ENCODE data around the gene MRC2.

Gene MRC2

GRCh38 chr17:62657690-62658089 is 30.2 kb downstream of the MRC2 start:
- Histone ChIP-seq H3K36me3 (ENCODE audit: insufficient read depth, low read length) (0 out of 2 replicates have a peak, but pooled peaks cover 4% of the 10 kb centered on the region), H3K27me3 (ENCODE audit: insufficient read depth, low read length, poor library complexity) (no peaks in the 10 kb centered on the region), H3K27ac (ENCODE audit: low read length) (no peak overlapping the region), H3K79me2 (ENCODE audit: insufficient read depth, low read length) (no peaks in the 10 kb centered on the region), H3K4me3 (ENCODE audit: low read depth in 1 of 2, low read length in 2 of 2) (no peak overlapping the region), H3K4me2 (ENCODE audit: insufficient read depth, low read length) (no peak overlapping the region), H3K4me1 (ENCODE audit: insufficient read depth, low read length) (peaks cover 10% of the 10 kb centered on the region), H4K20me1 (ENCODE audit: insufficient read depth, low read length) (no peaks in the 10 kb centered on the region), H3K9ac (ENCODE audit: low read depth, low read length) (no peak overlapping the region), H3K9me3 (ENCODE audit: insufficient read depth, low read length, severe bottlenecking) (peaks cover 10% of the 10 kb centered on the region), H2AFZ (ENCODE audit: low read depth, low read length) (no peak overlapping the region)
- TF ChIP-seq, protein P1, sequence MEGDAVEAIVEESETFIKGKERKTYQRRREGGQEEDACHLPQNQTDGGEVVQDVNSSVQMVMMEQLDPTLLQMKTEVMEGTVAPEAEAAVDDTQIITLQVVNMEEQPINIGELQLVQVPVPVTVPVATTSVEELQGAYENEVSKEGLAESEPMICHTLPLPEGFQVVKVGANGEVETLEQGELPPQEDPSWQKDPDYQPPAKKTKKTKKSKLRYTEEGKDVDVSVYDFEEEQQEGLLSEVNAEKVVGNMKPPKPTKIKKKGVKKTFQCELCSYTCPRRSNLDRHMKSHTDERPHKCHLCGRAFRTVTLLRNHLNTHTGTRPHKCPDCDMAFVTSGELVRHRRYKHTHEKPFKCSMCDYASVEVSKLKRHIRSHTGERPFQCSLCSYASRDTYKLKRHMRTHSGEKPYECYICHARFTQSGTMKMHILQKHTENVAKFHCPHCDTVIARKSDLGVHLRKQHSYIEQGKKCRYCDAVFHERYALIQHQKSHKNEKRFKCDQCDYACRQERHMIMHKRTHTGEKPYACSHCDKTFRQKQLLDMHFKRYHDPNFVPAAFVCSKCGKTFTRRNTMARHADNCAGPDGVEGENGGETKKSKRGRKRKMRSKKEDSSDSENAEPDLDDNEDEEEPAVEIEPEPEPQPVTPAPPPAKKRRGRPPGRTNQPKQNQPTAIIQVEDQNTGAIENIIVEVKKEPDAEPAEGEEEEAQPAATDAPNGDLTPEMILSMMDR (IDR thresholded peaks at IDR 0.05; ENCODE audit: borderline replicate concordance, extremely low read depth, low read length, poor library complexity, severe bottlenecking): no peak
- TF ChIP-seq EZH2 (IDR thresholded peaks at IDR 0.05; ENCODE audit: borderline replicate concordance, low read depth, low read length, severe bottlenecking): no peak
- DNase-seq (no peak), ATAC-seq (ENCODE audit: insufficient read depth, low read depth) (no peak)

DNA sequence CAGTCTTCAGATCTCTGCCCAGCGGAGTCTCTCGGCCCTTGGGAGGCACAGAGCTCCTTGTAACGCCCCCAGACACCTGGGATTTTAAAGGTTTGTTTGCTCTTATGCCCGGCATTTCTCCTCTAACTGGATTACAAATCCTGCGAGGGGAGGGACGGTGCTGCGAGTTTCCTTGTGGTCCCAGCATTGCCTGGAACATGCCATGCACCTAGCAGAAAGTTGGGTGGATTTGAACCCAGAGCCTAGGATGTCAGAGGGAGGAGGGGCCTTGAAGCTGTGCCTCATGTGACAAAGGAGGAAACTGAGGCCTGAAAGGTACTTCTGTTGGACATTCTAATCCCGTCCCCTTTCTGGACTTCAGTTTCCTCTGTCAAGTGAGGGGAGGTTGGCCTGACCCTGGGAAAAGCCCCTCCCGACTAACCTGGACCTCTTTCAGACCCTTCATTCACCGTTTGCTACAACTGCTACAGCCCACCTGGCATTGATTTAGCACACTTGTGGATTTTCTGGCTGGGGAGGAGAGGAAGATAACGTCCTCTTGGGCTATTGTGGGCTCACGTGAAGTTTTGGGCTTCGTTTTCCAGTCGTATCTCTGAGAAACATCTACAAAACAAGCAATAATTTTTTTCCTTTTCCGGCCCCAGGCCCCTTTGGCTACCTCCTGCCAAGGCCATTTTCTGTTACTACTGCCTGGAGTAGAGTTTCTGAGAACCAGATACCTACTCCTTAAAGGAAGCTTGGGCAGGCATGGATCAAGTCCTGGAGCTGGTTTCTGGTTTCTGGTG is 30.9 kb downstream of the MRC2 start:
- no peak overlapping the region for H3K27ac ChIP-seq (ENCODE audit: low read length)
- 0 out of 2 replicates have a peak, but pooled peaks cover 4% of the 10 kb centered on the region for H3K36me3 ChIP-seq (ENCODE audit: insufficient read depth, low read length)
- TF ChIP-seq EZH2 (IDR thresholded peaks at IDR 0.05; ENCODE audit: borderline replicate concordance, low read depth, low read length, severe bottlenecking): no peak
- TF ChIP-seq, protein P1 (IDR thresholded peaks at IDR 0.05; ENCODE audit: borderline replicate concordance, extremely low read depth, low read length, poor library complexity, severe bottlenecking): no peak
- H2AFZ ChIP-seq (ENCODE audit: low read depth, low read length): no peak overlapping the region
- DNase-seq (no peak), ATAC-seq (ENCODE audit: insufficient read depth, low read depth) (no peak)
- no peaks in the 10 kb centered on the region for H4K20me1 ChIP-seq (ENCODE audit: insufficient read depth, low read length)
- H3K27me3 ChIP-seq (ENCODE audit: insufficient read depth, low read length, poor library complexity): no peaks in the 10 kb centered on the region
- H3K4me3 ChIP-seq (ENCODE audit: low read depth in 1 of 2, low read length in 2 of 2): no peak overlapping the region
- no peak overlapping the region for H3K4me2 ChIP-seq (ENCODE audit: insufficient read depth, low read length)
- H3K79me2 ChIP-seq (ENCODE audit: insufficient read depth, low read length): no peaks in the 10 kb centered on the region
- H3K9ac ChIP-seq (ENCODE audit: low read depth, low read length): no peak overlapping the region
- peaks cover 4% of the 10 kb centered on the region for H3K4me1 ChIP-seq (ENCODE audit: insufficient read depth, low read length)
- H3K9me3 ChIP-seq (ENCODE audit: insufficient read depth, low read length, severe bottlenecking): peaks cover 10% of the 10 kb centered on the region

DNA sequence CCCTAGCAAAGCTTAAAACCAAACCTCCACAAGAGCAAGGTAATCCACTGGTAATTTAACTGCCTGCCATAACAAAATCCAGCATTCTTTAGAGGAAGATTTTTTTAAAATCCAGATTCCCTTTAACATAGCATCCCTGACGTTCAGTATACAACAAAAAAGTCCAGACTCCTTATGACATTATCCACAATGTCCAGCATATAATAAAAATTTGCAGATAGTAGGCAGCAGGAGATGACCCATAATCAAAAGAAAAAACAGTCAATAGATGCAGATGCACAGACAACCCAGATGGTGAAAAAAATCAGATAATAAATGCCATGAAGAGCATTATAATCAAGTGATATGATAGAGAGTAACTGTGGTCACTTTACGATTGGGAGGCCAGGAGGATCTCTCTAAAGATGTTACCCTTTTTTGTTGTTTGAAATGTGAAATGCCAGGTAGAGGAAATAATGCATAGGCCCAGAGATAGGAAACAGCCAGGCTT is 33.2 kb downstream of the MRC2 start:
- Histone ChIP-seq H3K9me3 (ENCODE audit: insufficient read depth, low read length, severe bottlenecking) (peaks cover 10% of the 10 kb centered on the region), H3K27me3 (ENCODE audit: insufficient read depth, low read length, poor library complexity) (no peaks in the 10 kb centered on the region), H3K4me2 (ENCODE audit: insufficient read depth, low read length) (no peak overlapping the region), H3K27ac (ENCODE audit: low read length) (no peak overlapping the region), H3K36me3 (ENCODE audit: insufficient read depth, low read length) (0 out of 2 replicates have a peak, but pooled peaks cover 4% of the 10 kb centered on the region), H4K20me1 (ENCODE audit: insufficient read depth, low read length) (no peaks in the 10 kb centered on the region), H2AFZ (ENCODE audit: low read depth, low read length) (no peak overlapping the region), H3K4me3 (ENCODE audit: low read depth in 1 of 2, low read length in 2 of 2) (no peak overlapping the region), H3K79me2 (ENCODE audit: insufficient read depth, low read length) (no peaks in the 10 kb centered on the region), H3K4me1 (ENCODE audit: insufficient read depth, low read length) (no peaks in the 10 kb centered on the region), H3K9ac (ENCODE audit: low read depth, low read length) (no peak overlapping the region)
- no peak for DNase-seq
- no peak for TF ChIP-seq EZH2 (IDR thresholded peaks at IDR 0.05; ENCODE audit: borderline replicate concordance, low read depth, low read length, severe bottlenecking)
- TF ChIP-seq, protein P1 (IDR thresholded peaks at IDR 0.05; ENCODE audit: borderline replicate concordance, extremely low read depth, low read length, poor library complexity, severe bottlenecking): no peak
- no peak for ATAC-seq (ENCODE audit: insufficient read depth, low read depth)
